Activated T-cell treated with anti-CD3 and anti-CD28 coated beads, Interleukin-2, amount 50 U/mL, for 24 hours (primary cell): Measurements from ENCODE around the gene MADD.
"Not testable (repeated sequence)": the region's sequence is repeated elsewhere in the genome, so short reads cannot be mapped to it uniquely, and the experiment has no call there.

Source experiments
- DNase-seq: peaks from one replicate; pipeline ENCODE4 v3.0.0-alpha.2; 2020
- H3K27ac Mint-ChIP-seq: 2 replicates; pipeline ENCODE4 v1.8.0; 2020; ENCODE audit warnings: mild to moderate bottlenecking, mixed read lengths
- H3K27me3 Mint-ChIP-seq: 2 replicates; pipeline ENCODE4 v1.8.0; 2020; ENCODE audit warnings: mixed read lengths
- H3K36me3 Mint-ChIP-seq: 2 replicates; pipeline ENCODE4 v1.8.0; 2020; ENCODE audit warnings: low read depth, mixed read lengths
- H3K4me1 Mint-ChIP-seq: 2 replicates; pipeline ENCODE4 v1.8.0; 2020; ENCODE audit warnings: low read depth, mixed read lengths
- H3K4me3 Mint-ChIP-seq: 2 replicates; pipeline ENCODE4 v1.8.0; 2020; ENCODE audit warnings: mild to moderate bottlenecking, moderate library complexity, mixed read lengths
- H3K9me3 Mint-ChIP-seq: 2 replicates; pipeline ENCODE4 v1.8.0; 2020; ENCODE audit warnings: mixed read lengths

Gene MADD

DNA sequence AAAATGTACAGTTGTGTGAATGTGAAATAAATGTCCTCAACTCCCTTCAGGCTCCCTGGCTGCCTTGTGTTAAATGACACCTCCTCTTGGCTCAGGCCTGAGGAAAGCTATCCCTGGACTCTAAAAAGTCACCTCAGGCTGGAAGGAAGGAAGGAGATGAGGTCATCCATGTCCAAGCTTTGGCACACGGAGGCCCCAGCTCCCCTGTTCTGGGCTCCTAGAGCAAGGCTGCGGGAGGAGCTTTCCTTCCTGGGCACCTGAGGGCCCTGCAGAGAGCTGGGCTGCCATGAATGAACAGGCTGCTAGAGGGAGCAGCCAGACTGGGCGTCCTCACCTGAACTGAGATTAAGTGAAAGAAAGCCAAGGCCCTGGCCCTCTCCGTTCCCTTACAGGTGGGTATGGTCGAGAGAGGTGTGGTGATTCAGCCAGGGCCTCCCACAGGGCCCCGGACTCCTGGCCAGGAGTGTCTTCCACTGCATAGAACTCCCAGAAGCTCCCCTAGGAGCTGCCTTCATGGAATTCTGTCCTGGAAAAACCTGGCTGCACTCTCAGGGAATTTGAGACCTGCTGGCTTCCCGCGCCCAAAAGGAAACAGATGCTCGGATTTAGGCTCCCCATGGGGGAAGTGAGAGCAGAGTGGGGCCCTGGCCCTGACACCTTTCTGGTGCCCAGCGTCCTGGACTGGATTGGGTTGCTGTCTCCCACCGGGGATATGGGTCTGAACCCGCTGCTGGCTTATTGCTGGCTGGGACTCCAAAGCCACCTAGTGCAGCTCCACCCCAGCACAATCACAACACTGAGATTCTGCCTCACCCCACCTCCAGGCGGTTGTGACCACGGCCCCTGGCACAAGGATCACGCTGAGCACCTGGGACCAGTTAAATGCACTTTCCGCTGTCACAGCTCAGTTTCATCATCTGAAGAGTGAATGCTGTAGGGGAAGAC is 60.3 kb downstream of the MADD start:
- DNase-seq = no peak
- H3K27me3 Mint-ChIP-seq = no peaks in the 10 kb centered on the region
- H3K36me3 Mint-ChIP-seq = peaks cover 61% of the 10 kb centered on the region
- no peak overlapping the region for H3K4me3 Mint-ChIP-seq
- no peaks in the 10 kb centered on the region for H3K4me1 Mint-ChIP-seq
- peak overlapping the region; percentile 52 for H3K27ac Mint-ChIP-seq
- no peaks in the 10 kb centered on the region for H3K9me3 Mint-ChIP-seq

GRCh38 chr11:47331454-47332302 is 61.7 kb downstream of the MADD start:
- Mint-ChIP-seq H3K4me1 (no peaks in the 10 kb centered on the region), H3K36me3 (peaks cover 47% of the 10 kb centered on the region), H3K9me3 (no peaks in the 10 kb centered on the region), H3K4me3 (no peak overlapping the region), H3K27ac (no peak overlapping the region), H3K27me3 (no peaks in the 10 kb centered on the region)
- DNase-seq = no peak

- Mint-ChIP-seq H3K4me1 (no peaks in the 10 kb centered on the region), H3K27me3 (no peaks in the 10 kb centered on the region), H3K36me3 (peaks cover 40% of the 10 kb centered on the region), H3K9me3 (no peaks in the 10 kb centered on the region), H3K4me3 (no peak overlapping the region), H3K27ac (no peak overlapping the region)
- DNase-seq = no peak
These were observed 62.4 kb downstream of the MADD start for GRCh38 chr11:47332303-47332711.

DNA sequence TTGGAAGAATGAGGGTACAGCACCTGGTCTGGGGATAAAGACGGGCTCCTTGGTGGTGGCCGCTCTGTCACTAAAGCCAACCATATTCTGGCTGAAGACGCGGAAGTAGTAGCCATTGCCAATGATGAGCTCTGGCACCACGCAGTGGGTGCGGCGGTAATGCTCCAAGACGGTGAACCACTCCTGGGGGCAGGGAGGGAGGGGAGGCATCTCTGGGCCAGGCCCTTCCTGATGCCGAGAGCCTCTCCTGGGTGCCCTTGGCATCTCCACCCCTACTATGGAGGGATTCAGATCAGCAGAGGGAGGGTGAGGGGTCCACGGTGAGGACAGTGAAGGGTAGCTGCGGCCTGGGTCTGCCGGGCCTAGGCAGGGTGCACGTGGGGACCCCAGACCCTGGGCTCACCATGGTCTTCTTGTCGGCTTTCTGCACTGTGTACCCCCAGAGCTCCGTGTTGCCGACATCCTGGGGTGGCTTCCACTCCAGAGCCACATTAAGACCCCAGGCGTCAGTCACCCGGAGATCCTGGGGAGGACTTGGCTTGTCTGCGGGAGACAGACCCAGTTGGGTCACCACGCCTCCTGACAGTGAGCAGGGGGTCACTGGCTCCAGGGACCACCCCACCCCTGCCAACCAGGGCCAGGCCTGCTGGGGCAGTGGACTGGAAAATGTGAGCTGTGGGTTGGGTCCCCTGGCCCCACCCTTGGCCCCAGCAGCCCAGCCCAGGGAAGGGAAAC is 63.0 kb downstream of the MADD start:
- Mint-ChIP-seq H3K9me3 (no peaks in the 10 kb centered on the region), H3K4me1 (no peaks in the 10 kb centered on the region), H3K4me3 (no peak overlapping the region), H3K27ac (no peak overlapping the region), H3K27me3 (no peaks in the 10 kb centered on the region), H3K36me3 (peaks cover 34% of the 10 kb centered on the region)
- DNase-seq = no peak

DNA sequence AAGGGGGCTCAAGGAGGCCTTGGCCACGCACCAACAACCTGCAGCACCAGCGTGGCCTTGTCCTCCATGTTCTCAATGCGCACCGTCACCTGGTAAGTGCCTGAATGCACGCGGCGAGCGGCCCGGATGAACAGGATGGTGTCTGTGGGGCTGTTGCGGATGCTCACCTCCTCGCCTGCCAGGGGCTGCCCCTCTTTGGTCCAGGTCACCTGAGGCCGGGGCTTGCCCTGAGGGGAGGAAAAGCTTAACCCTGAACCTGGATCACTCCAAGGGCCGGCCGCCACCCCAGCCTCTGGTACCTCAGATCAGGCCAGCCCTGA is 63.6 kb downstream of the MADD start:
- peaks cover 28% of the 10 kb centered on the region for H3K36me3 Mint-ChIP-seq
- H3K4me1 Mint-ChIP-seq = no peaks in the 10 kb centered on the region
- H3K27me3 Mint-ChIP-seq = no peaks in the 10 kb centered on the region
- H3K9me3 Mint-ChIP-seq = no peaks in the 10 kb centered on the region
- H3K27ac Mint-ChIP-seq = no peak overlapping the region
- DNase-seq = no peak
- no peak overlapping the region for H3K4me3 Mint-ChIP-seq

DNA sequence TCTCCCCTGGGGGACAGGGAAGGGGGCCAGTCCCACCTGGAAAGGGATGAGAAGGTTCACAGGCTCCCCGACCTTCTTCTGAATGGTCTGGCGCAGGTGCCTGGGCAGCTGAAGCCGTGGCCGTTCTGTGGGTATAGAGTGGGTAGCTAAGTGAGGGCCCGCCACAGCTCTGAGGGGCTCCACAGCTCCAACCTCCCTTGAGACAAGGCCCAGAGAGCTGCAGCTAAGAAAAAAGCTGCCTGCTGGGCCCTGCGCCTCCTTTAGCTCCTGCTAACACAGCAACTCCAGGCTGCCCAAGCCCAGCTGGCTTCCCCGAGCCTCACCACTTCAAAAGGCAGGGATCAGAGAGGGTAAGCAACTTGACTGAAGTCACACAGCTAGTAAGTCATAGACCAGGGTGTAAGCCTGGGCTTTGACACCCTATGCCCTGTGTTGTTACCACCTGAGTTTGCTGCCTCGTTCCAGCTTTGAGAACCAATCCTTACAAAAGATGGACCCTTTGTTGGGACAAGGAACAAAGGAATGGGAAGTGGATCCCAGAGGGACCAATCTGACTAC is 64.0 kb downstream of the MADD start:
- H3K9me3 Mint-ChIP-seq = no peaks in the 10 kb centered on the region

GRCh38 chr11:47334699-47335411 is 64.9 kb downstream of the MADD start:
- H3K4me1 Mint-ChIP-seq, DNase-seq, H3K27me3 Mint-ChIP-seq, H3K27ac Mint-ChIP-seq, H3K4me3 Mint-ChIP-seq, H3K9me3 Mint-ChIP-seq: not testable (repeated sequence)
- H3K36me3 Mint-ChIP-seq = peaks cover 16% of the 10 kb centered on the region

More for the DNA sequence above, 64.0 kb downstream of the MADD start:
- Mint-ChIP-seq H3K36me3 (peaks cover 24% of the 10 kb centered on the region), H3K27ac (no peak overlapping the region), H3K27me3 (no peaks in the 10 kb centered on the region), H3K4me3 (no peak overlapping the region), H3K4me1 (no peaks in the 10 kb centered on the region)
- no peak for DNase-seq

DNA sequence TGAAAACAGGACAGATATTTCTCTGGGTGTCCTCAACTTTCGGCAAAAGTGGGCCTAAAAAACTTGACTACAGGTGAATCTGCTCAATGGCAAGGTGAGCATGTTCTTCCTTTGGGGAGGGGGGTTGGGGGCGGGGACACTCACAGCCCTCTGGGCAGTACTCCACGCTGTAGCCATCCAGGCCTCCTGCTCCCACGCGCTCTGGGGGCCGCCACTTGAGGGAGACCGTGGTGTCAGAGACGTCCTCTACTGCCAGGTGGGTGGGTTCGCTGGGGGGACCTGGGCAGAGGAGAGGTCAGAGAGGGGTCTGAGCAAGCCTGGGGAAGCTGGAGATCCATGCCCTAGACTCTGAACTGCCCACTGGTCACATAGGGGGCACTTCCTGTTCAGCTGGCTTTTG is 65.8 kb downstream of the MADD start:
- no peaks in the 10 kb centered on the region for H3K9me3 Mint-ChIP-seq
- peaks cover 7% of the 10 kb centered on the region for H3K36me3 Mint-ChIP-seq
- no peak overlapping the region for H3K27ac Mint-ChIP-seq
- no peak overlapping the region for H3K4me3 Mint-ChIP-seq
- no peak for DNase-seq
- H3K27me3 Mint-ChIP-seq = no peaks in the 10 kb centered on the region
- H3K4me1 Mint-ChIP-seq = no peaks in the 10 kb centered on the region

DNA sequence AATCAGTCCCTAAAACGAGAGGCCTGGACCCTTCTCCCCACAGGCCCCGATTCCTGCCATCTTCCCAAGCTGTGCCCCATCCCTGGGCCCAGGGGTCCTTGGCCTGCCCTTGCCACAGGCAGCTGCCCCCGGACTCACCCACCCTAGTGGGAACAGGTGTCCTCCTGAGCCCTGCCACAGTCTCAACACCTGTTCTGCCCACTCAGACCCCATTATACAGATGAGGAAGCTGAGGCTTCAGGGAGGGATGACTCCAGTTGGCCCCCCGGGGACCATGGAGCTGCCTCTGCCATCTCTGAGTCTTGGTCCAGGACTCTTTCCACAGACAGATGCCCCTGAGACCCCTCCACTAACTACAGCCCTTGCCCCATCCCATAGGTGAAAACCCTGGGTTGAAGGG is 66.7 kb downstream of the MADD start:
- Mint-ChIP-seq H3K27ac (peak overlapping the region; percentile 67), H3K27me3 (no peaks in the 10 kb centered on the region), H3K4me3 (no peak overlapping the region), H3K36me3 (no peaks in the 10 kb centered on the region), H3K4me1 (no peaks in the 10 kb centered on the region), H3K9me3 (no peaks in the 10 kb centered on the region)
- DNase-seq = no peak

GRCh38 chr11:47337229-47337924 is 67.4 kb downstream of the MADD start:
- Mint-ChIP-seq H3K9me3 (no peaks in the 10 kb centered on the region), H3K27ac (no peak overlapping the region), H3K4me3 (no peak overlapping the region), H3K27me3 (no peaks in the 10 kb centered on the region), H3K36me3 (no peaks in the 10 kb centered on the region), H3K4me1 (no peaks in the 10 kb centered on the region)
- no peak for DNase-seq

DNA sequence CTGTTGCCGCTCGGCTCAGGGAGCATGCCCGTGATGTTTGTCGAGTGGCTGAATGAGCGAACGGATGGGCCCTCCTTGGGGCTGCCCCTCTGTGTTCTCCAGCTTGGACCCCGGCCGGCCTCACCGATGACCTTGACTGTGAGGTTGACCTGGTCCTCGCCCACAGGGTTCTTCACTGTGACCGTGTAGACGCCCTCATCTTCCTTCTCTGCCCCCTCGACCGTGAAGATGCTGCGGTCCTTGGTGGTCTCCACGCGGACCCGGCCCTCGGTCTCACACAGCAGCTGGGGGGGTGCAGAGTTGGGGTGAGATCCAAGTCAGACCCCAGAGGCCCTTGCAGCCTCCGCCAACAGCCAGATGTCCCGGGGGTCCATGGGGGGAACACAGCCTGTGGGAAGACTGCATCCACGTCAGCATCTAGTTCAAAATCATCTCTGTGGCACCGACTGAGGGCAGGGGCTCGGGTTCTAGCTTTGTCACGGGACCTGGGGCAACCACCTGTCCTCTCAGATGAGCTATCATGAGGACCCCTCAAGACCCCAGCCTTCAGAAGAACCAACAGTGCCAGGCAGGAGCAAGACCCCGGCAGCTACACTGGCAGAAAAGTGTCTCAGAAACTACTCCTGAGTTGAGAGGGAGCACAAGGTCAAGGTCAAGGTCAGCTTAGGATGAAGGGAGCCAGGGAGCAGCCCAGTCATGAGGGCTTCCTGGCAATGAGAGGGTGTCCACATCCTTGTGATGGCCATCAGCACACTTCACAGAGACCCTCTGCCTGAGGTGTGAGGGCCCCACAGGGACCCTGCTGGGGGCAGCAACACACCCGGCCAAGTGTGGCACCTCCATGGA is 68.7 kb downstream of the MADD start:
- H3K36me3 Mint-ChIP-seq = no peaks in the 10 kb centered on the region
- no peak overlapping the region for H3K4me3 Mint-ChIP-seq
- no peak overlapping the region for H3K27ac Mint-ChIP-seq
- no peaks in the 10 kb centered on the region for H3K27me3 Mint-ChIP-seq
- no peaks in the 10 kb centered on the region for H3K4me1 Mint-ChIP-seq
- DNase-seq = no peak
- no peaks in the 10 kb centered on the region for H3K9me3 Mint-ChIP-seq

DNA sequence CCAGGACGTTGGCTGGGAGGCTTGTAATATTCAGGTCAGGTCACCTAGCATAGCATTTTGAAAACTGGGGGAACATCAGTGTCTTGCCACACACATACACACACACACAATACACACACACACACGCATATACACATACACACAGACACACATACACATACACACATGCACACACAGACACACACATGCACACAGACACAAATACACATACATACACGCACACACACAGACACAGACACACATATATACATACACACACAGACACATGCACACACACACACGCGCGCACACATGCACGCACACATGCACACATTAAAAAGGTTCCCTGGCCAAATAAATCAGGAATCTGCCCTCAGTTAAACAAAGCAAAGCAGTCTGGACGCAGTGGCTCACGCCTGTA is 70.1 kb downstream of the MADD start:
- Mint-ChIP-seq H3K9me3 (no peaks in the 10 kb centered on the region), H3K36me3 (no peaks in the 10 kb centered on the region), H3K27me3 (no peaks in the 10 kb centered on the region), H3K4me3 (no peak overlapping the region), H3K4me1 (no peaks in the 10 kb centered on the region), H3K27ac (no peak overlapping the region)
- no peak for DNase-seq
